Keratinocyte (primary cell): ENCODE measurements around the gene CLRN2. TPM values are rescaled to one million over a fixed set of nuclear protein-coding genes. Genes with fewer than 3 reads are reported as not detected.

Experiments used
- DNase-seq: peaks from one replicate; pipeline ENCODE4 v3.0.0-alpha.2; 2011; ENCODE audit warnings: low read depth, missing footprints, low spot score
- FAIRE-seq: peaks from 2 replicates; lab custom pipeline; 2011; peaks lifted over from hg19 to GRCh38; lab: Jason Lieb, UNC
- H2AFZ ChIP-seq: 2 replicates; pipeline ENCODE4 v1.6.0; 2012; ENCODE audit warnings: low read length, control low read depth, inconsistent platforms; ENCODE audit not compliant: control insufficient read depth
- H3K27ac ChIP-seq: 2 replicates; pipeline ENCODE4 v1.5.1; 2011; ENCODE audit warnings: low read length; ENCODE audit not compliant: control insufficient read depth, insufficient read depth
- H3K27me3 ChIP-seq: 3 replicates; pipeline ENCODE4 v1.6.0; 2011; ENCODE audit warnings: low read length; ENCODE audit not compliant: control insufficient read depth, insufficient read depth; ENCODE audit errors: extremely low read depth
- H3K36me3 ChIP-seq, 2 experiments: 2 replicates in 1 of 2; 3 replicates in 1 of 2; pipeline ENCODE4 v1.5.1; 2011; ENCODE audit warnings: low read length in 2 of 2, mild to moderate bottlenecking in 1 of 2; ENCODE audit not compliant: control insufficient read depth in 2 of 2, insufficient read depth in 2 of 2; ENCODE audit errors: extremely low read depth in 1 of 2
- H3K4me1 ChIP-seq: 3 replicates; pipeline ENCODE4 v1.5.1; 2011; ENCODE audit warnings: low read length; ENCODE audit not compliant: control insufficient read depth, insufficient read depth; ENCODE audit errors: extremely low read depth
- H3K4me2 ChIP-seq: 3 replicates; pipeline ENCODE4 v1.6.0; 2011; ENCODE audit warnings: low read depth, low read length; ENCODE audit not compliant: control insufficient read depth, insufficient read depth; ENCODE audit errors: extremely low read depth
- H3K4me3 ChIP-seq, 3 experiments: fragments of 200-600 bp in 1 of 3; sonication (generic) in 1 of 3; 2 replicates in 2 of 3; 3 replicates in 1 of 3; pipeline ENCODE4 v1.5.1; 2011 to 2016; ENCODE audit warnings: low read length in 3 of 3, mild to moderate bottlenecking in 3 of 3, control low read depth in 2 of 3, inconsistent platforms in 1 of 3, low read depth in 1 of 3, mixed read lengths in 1 of 3, mixed run types in 1 of 3, moderate library complexity in 1 of 3; ENCODE audit not compliant: control insufficient read depth in 2 of 3, insufficient read depth in 2 of 3; ENCODE audit errors: extremely low read depth in 1 of 3
- H3K79me2 ChIP-seq: 2 replicates; pipeline ENCODE4 v1.6.0; 2012; ENCODE audit warnings: low read length; ENCODE audit not compliant: control insufficient read depth, insufficient read depth
- H3K9ac ChIP-seq: 3 replicates; pipeline ENCODE4 v1.6.0; 2011; ENCODE audit warnings: low read length; ENCODE audit not compliant: control insufficient read depth, insufficient read depth; ENCODE audit errors: extremely low read depth
- H3K9me1 ChIP-seq: 3 replicates; pipeline ENCODE4 v1.6.0; 2011; ENCODE audit warnings: low read length; ENCODE audit not compliant: control insufficient read depth, insufficient read depth; ENCODE audit errors: extremely low read depth
- H3K9me3 ChIP-seq: 2 replicates; pipeline ENCODE4 v1.5.1; 2012; ENCODE audit warnings: low read depth, low read length; ENCODE audit not compliant: control insufficient read depth
- H4K20me1 ChIP-seq: 3 replicates; pipeline ENCODE4 v1.6.0; 2011; ENCODE audit warnings: low read length; ENCODE audit not compliant: control insufficient read depth, insufficient read depth; ENCODE audit errors: extremely low read depth
- CTCF ChIP-seq, 3 experiments: IDR thresholded peaks in 1 of 3; conservative IDR thresholded peaks in 1 of 3; optimal IDR thresholded peaks in 1 of 3; 2 replicates in 2 of 3; 3 replicates in 1 of 3; pipeline versions ENCODE3 to v1.5.1; 2011; ENCODE audit warnings: low read length in 3 of 3, mild to moderate bottlenecking in 3 of 3, moderate library complexity in 2 of 3, control low read depth in 1 of 3, inconsistent platforms in 1 of 3; ENCODE audit not compliant: insufficient read depth in 2 of 3; ENCODE audit errors: extremely low read depth in 1 of 3
- EZH2 ChIP-seq: IDR thresholded peaks from one replicate; pipeline ENCODE4 v1.6.1; 2012; ENCODE audit warnings: inconsistent platforms, mild to moderate bottlenecking, low read length, moderate library complexity
- dilution Hi-C: fragments of 300-500 bp; cut with MboI; formaldehyde crosslinking; loops from one replicate; pipeline ENCODE4 v1.7.0; 2020; ENCODE audit warnings: low sequenced_read_pairs; ENCODE audit not compliant: extremely low pct_ligation_motif_present
- polyA plus RNA-seq, 5 experiments: library from polyadenylated mRNA; depleted of rRNA in 3 of 5; stranded (reverse) in 3 of 5; stranded (forward) in 1 of 5; unstranded in 1 of 5; fragments of >200 nt; gene quantifications; 1 replicate in 1 of 5; 2 replicates in 3 of 5; 3 replicates in 1 of 5; pipeline versions ENCODE4 v1.2.1 to v1.2.3, GENCODE V29; 2011 to 2012; ENCODE audit warnings: missing spikeins in 2 of 5, low read depth in 1 of 5, low replicate concordance in 1 of 5

The CLRN2 gene
- polyA plus RNA-seq, 1 donor (not counting 4 experiments of a cell fraction or from before 2014, with no cell fraction given) = not detected

- no peaks in the 10 kb centered on the region for H3K79me2 ChIP-seq
- no peaks in the 10 kb centered on the region for H3K36me3 ChIP-seq
- H3K27me3 ChIP-seq = no peaks in the 10 kb centered on the region
- no peak overlapping the region for H3K27ac ChIP-seq
- no peak overlapping the region for H3K4me2 ChIP-seq
- no peaks in the 10 kb centered on the region for H3K9me3 ChIP-seq
- TF ChIP-seq CTCF (optimal IDR thresholded peaks at IDR 0.05 in 1 of 3, IDR thresholded peaks at IDR 0.05 in 1 of 3, conservative IDR thresholded peaks at IDR 0.05 in 1 of 3; ENCODE audit: extremely low read depth in 1 of 3, insufficient read depth in 2 of 3, low read length in 3 of 3) = no peak
- no peak for TF ChIP-seq EZH2
- no peak for DNase-seq
- no peak overlapping the region for H3K4me3 ChIP-seq
- no peaks in the 10 kb centered on the region for H3K9me1 ChIP-seq
- dilution Hi-C loops = no loop called here
- H3K4me1 ChIP-seq = no peaks in the 10 kb centered on the region
- no peak overlapping the region for H2AFZ ChIP-seq
- FAIRE-seq = no peak
- no peaks in the 10 kb centered on the region for H4K20me1 ChIP-seq
- H3K9ac ChIP-seq = no peak overlapping the region
Measured at GRCh38 chr4:17546222-17546621, 31.3 kb downstream of the CLRN2 start.

- H4K20me1 ChIP-seq = no peaks in the 10 kb centered on the region
- no peak for TF ChIP-seq CTCF (optimal IDR thresholded peaks at IDR 0.05 in 1 of 3, IDR thresholded peaks at IDR 0.05 in 1 of 3, conservative IDR thresholded peaks at IDR 0.05 in 1 of 3; ENCODE audit: extremely low read depth in 1 of 3, insufficient read depth in 2 of 3, low read length in 3 of 3)
- no peak for TF ChIP-seq EZH2
- no peaks in the 10 kb centered on the region for H3K27me3 ChIP-seq
- H3K4me3 ChIP-seq = no peak overlapping the region
- no peak overlapping the region for H3K27ac ChIP-seq
- no peaks in the 10 kb centered on the region for H3K36me3 ChIP-seq
- DNase-seq = no peak
- dilution Hi-C loops = no loop called here
- no peak overlapping the region for H2AFZ ChIP-seq
- H3K9ac ChIP-seq = no peak overlapping the region
- no peaks in the 10 kb centered on the region for H3K79me2 ChIP-seq
- FAIRE-seq = no peak
- no peaks in the 10 kb centered on the region for H3K9me3 ChIP-seq
- no peak overlapping the region for H3K4me2 ChIP-seq
- H3K4me1 ChIP-seq = no peaks in the 10 kb centered on the region
- H3K9me1 ChIP-seq = no peaks in the 10 kb centered on the region
Measured at GRCh38 chr4:17546678-17547077, 31.7 kb downstream of the CLRN2 start.
